NCI-H2081 (cell line): ENCODE data around the gene CAMTA1.

Source experiments
- DNase-seq, 2 experiments: peaks; one replicate each; lab custom pipeline; 2025; lab: John Stamatoyannopoulos, UW

Gene CAMTA1

DNA sequence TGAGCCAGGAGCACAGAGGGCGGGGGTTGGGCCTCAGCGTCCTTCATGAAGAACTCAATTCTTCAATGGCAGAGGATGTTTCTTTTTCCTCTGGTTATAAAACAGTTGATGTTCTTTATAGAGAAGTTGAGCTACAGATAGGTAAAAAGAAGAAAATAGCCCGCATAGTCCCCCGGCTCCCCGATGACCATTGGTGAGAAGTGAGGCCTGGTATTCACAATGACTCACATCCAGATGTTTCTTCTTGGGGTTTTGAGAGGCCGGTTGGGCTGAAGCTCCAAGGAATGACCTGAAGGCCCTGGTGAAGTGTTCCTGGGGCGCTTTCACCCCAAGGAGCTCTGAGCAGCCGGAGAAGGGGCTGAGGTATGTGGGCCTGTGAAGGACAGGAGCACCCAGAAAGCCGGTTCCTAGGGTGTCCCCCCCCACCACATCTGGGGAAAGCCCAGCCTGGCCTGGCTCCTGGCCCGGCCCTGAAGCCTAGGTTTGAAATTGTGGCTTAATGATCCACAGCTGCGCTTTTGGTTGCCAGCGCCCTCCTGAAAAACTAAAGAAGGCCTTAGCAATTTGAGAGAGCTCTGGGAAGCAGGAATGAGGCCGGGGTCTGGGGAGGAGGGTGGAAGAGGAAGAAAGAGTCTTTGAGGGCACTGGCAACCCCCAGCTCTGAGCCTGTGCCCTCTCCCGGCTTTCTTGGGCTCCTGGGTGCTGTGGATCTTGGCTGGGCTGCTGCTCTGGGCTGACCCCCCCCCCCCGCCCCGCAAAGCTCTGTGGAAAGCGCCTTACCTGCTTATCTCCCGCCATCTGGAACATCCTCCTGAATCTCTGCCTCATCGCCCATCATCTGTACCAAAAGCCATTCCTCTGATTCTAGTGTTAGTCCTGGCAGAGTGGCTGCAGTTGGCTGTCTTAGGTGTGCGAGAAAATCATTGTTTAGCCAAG, 444.7 kb downstream of the CAMTA1 start:
- no peak for DNase-seq

DNA sequence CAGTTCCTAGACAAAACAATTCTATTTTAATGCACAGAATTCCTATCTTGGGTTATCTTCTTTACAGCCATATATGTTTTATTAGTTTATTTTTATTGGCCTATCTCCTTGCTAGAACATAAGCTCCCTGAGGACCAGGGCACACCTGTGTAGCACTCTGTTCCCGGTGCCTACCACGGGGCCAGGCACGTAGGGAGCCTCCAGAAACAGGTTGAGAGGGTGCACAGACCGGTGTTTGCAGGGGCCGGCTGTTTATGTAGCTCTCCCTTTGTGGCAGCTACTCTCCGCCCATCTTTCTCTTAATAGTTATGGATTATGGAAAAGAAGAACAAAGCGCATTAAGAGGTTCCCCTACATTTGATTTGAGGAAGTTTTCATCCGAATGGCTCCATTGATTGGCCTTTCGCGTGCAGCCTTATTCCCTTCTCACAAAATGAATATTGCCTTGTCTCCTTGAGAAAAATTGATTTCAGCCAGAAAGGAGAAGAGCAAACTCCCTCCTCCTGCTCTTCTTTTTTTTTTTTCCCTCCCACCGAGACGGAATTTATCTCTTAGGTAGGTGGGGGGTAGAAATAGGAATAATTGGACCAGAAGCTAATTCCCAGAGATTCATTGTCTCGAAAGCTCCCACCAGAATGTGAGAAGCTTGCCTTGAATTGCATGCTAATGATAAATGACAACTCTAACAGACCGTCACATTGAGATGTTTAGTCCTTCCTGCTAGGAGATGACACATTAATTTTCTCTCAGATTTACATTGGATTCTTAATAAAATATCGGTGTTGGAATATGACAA, 447.4 kb downstream of the CAMTA1 start:
- no peak for DNase-seq

DNA sequence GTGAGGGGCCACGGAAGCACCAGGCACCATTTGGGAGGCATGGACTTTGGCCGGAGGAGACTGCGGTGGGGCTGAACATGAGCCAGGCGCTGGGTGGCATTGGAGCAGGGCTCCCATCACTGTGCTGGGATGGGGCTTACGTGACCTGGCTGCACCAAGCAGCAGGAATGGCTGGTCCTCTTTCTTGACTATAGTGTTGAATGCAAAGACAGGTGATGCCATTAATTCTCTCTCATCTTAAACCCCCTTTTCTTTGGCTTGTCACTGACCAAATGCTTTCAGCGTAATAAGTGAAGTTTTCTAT, 447.9 kb downstream of the CAMTA1 start:
- DNase-seq: no peak

DNA sequence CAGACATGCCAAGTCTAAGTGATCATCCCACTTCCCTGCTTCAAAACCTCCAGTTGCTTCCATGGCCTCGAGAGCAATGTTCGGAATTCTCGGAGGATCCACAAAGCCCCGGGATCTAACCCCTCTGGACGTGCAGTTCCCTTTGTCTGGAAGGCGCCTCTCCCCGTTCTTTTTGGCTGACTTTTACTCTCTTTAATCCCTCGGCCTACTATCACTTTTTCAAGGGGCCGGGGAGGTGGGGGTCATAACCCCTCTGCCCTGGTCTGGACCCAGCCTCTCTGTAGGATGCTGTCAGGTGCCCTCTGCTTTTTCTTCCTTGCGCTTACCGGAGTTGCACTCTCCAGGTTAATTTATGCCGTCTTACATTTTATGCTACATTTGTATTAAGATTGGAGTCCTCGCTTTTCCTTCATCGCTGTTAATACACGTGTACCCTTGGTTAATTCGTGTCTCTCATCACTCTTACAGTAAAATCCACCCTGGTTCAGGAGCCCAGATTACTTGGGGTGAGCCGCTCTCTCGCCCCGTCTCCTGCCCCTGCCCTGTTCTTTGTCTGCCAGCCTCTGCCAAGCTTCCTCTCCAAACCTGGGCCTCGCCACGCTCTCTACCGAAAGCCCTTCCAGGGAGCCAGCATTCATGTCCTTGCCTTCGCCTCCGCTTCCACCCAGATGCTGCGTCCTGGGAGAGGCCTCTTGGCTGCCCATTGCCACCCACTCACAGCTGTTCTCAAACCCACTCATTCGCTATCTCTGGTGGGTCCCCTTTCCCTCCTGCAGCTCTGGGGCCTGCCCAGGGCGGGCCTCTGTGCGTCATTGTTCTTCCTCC, 448.6 kb downstream of the CAMTA1 start:
- no peak for DNase-seq

DNA sequence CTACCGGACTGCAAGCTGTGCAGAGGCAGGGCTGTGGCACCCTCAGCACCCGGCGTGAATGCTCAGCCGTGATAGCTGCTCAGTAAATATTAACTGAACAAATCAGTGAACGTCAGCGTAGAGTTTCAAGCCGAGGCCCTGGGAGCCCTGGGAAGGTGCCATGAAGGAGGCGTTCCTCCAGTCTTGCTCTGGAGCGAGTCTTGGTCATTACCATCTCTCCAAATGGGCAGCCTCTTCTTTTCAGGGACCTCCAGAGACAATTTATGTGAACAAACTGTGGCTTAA, 449.2 kb downstream of the CAMTA1 start:
- DNase-seq: no peak

DNA sequence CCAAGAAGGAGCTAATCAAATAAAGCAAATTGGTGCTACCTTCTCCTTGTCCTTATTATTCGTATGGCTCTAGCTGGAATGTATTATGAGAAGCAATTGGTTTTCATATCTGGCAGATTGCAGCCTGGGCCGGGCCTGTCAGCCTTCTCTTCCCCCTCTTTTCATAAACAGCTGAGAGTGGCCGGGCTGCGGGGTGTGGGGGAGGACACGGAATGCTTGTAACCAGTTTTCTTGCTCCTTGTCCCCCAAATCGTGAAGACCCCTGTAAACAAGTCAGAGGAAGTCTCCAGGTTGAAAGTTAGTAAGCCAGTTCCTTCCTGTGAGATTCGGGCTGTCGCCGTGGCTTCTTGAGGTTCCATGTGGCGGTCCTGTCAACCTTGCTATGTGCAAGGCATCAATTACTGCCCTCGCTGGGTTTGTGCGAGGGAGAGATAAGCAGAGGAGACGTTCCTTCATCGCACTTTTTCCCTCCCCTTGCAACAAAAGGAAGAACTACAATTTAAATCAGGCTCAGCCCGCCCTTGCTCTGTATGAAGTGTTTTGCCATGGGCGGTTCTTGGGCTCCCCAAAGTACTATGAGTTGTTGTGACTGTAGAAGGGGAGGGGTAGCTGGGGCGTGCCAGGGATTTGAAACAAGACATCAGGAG, 450.7 kb downstream of the CAMTA1 start:
- DNase-seq: no peak

DNA sequence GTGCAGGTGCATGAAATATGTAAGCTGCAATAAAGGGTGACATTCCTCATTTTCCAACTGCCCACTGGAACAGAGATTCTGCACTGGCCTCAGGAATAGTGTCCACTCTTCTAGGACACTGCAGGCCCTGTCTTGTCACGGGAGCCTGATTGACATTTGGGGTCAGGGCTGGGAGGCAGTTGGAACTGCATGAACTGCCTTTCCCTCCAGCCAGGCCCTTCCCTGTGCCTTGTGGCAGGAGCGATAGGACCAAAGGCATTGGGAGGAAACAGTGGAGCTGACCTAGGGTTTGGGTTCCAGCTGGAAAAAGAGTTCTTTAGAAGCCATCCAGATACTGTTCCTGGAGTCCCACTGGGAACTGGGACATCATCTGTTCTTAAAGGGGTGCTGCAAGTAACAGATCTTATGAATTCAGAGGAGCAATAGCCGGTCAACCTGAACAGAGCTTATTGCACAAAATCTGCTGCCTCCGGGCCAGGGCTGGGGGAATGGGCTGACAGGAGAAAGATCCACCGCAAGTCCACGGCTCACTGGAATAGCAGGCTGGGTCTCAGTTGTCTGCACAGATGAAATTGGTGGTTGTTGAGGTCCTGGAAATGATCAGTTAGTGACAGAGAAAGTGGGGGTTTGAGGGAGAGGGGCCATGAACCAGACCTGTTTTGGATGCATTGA, 451.7 kb downstream of the CAMTA1 start:
- DNase-seq: no peak

DNA sequence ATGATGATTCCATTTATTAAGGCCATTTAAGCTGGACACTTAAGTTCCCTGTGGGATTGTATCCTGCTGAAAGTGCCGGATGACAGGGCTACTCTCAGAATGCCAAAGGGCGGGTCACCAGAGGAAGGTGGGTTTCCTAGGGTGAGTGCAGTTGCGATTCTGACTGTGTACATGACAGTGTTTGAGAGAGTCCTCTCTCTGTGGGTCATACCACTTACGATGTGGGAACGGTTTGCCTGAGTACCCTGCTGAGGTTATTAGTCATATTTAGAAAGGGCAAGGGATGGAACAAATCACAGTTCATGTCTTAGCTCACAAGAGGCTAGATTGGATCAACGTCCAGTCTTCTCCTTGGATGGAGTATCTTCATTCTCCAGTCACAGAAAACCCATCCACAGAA, 461.9 kb downstream of the CAMTA1 start:
- no peak for DNase-seq

DNA sequence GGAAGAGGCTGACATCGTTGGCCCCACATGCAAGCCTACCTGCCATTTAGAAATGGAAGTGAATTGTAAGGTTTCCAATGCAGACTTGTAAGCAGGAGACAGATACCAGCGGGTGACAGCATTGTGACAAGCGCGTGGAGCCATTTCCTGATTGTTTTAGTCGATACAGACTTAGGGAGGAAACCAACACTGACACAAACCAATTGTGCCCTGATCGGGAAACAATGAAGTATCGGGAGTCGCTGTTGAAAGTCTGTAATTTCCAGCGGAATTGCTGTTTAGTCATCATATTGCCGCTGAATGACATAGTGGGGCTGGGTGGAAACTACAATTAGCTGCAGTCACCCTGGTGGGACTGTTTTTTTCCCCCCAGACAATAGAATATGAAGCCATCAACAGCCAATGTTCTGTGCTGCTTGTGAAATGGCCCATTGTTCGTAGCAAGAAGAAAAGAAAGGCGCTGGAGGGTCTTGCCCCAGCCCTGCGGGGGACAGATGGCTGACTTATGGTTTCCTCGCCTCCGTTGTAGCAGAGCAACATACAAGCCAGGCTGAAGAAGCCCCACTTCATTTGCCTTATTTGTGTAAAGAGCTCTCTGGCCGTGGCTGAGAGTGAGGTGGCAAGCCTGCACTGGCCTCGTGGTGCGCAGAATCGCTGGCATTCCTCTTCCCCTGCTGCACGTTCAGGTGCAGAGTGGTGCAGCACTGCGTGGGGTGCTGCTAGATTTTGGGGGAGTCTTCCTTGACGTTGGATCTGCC, 462.7 kb downstream of the CAMTA1 start:
- peak in 1 of 2 experiments; percentile 39 for DNase-seq

DNA sequence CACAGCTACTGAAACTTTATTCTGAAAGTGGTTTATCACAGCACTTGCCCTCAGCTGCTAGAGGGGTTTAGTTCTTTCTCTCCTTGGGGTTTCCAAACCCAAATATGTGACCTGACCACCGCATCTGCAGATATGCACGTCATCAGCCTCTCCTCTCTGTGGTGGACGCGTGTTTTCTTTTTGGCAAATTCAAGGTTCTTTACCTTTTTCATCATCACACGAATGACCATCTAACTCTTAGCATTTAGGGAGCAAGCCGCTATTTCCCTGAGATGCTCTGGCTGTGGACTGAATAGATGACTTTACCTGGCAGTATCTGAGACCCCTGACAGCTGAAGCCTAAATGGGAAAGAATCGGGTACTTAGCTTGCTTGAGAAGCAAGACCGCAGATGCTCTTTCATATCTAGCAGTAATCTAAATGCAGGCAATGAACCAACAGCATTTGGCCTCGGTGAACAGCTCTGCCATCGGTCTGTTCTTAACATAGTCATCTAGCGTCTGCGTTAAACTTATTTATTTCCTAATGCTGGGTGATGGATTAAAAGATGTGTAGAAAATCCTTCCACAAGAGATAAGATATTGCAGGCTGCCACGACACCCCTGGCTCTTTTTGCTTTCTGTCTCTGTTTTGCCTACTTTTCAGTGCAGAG, 463.4 kb downstream of the CAMTA1 start:
- DNase-seq: no peak

DNA sequence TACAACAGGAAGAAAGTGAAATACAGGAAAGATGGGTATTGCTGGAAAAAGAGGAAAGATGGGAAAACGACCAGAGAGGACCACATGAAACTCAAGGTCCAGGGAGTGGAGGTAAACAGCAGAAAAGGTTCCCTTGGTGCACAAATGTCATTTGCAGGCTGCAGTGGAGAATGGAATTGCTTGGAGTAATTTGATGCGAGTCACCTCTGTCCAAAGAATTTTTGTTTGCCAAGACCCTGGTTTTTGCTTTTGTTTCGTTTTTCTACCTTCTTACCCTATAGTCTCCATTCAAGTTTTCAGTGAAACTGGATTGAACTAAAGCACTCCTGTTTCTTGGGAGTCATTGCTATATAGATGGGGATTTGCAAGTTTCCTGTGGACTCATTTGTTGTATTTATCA, 464.3 kb downstream of the CAMTA1 start:
- DNase-seq: no peak

DNA sequence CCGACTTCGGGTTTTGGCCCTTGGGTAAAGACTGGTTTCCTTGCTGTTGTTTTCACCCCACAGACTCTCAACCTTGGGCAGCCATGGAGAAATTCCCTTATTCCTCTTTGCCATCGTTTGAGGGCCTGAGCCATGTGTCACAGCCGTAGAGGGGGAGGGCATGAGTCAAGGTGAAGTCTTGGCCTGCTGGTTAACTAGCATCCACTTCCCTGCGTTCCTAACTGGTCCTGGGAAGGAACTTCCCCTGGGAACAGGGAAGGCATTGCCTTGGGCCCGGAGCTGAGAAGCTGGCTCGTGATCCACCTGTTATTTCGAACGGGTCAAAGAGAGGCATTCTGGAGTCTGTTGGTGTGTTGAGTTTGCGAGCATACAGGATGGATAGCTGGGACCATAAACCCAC, 464.9 kb downstream of the CAMTA1 start:
- DNase-seq: no peak

DNA sequence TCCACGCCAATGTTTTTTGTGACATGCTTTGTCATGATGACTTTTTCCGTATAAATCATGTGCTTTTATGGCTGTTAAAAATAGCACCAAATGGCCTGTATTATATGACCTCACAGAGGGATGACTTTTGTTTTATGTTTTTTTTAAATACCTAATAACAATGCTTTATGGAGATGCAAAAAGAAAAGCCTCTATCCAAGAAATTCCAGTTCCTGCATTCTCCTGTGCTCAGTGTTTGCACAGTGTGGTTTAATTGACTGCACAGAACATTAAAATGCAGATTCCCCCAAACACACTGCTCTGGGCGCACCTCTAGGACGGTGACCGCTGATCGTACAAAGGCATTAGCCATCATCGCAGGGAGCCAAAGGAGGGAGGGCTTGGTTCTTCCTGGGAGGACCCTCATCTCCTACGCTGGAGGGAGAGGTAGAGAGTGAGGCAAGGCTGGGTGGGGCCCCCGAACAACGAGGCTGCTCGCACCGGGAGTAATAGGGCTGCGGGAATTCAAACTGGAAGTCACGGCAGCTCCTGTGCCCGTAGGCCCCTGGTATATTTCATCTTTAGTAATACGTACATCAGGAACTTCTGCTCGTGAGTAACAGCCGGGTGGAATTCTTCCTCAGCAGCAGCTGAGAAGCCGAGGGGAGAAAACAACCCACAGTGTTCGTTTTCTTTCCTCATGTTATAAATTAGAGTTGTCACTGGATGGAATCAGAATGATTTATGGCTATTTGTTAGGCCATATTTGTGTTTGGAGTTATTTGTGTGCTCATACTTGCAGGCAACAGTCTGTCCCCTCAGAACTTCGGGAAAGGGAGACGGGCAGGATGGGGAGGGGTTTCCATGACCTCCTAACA, 465.6 kb downstream of the CAMTA1 start:
- no peak for DNase-seq

DNA sequence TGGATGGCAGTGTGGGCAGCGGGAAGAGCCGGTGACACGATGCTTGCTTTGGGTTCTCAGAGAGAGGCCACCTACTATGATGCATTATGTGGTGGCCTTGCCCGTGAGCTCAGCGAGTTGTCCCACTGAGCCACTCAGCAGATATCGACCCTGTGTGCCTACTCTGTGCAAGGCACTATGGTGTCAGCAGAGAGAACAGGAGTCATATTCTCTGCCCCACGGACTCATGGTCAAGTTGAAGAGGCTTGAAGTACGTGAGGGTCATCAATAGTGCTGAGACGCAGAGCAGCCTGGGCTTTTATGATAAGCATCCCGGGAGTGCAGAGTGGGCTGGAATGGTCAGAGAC, 466.2 kb downstream of the CAMTA1 start:
- DNase-seq: no peak

DNA sequence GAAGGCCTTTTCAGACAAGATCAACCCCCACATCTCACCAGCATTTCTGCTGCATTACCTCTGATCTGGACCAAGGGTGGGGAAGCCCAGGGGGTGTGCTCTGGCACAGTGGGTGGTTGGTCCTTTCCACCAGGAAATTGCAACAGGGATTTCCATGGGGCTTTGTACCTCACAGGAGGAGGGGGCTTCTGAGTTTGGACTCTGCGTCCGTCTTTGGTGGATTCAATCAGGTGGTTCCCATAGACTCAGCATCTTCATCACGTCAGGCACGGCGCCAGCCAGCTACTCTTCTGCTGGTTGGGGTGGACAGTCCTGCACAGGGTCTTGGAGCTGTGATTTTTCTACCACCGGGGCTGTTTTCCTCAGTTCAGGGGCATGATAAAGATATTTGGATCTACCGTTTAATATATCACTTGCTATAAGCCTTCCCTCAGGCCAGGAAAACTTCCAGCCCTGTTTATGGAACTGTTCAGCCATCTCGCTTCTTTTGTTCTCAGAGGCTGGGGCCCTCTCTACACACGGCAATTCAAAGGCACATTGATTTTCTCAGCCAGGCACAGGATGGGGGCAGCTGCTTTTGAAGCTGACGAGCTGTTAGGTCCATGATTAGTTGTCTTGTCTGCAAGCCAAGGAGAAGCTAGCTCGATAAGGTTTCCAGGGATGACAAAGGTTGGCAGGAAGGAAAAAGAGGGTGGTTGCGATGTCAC, 467.3 kb downstream of the CAMTA1 start:
- no peak for DNase-seq

DNA sequence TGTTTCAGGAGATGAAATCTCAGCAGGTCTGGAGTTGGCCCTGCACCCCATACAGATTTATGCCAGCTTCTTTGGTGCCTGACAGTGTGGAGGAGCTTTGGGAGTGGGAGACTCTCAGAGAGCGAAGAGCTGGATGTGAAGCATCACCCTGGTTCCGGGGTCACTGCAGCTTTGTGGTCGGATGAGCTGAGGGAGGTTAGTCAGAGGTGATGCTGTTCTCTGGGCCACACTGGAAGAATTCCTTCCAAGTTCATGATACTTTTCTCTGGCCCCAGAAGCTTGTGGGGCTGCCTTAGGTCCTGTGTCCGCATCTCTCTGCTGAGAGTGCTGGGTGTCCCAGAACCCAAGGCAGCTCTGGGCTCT, 467.8 kb downstream of the CAMTA1 start:
- no peak for DNase-seq

DNA sequence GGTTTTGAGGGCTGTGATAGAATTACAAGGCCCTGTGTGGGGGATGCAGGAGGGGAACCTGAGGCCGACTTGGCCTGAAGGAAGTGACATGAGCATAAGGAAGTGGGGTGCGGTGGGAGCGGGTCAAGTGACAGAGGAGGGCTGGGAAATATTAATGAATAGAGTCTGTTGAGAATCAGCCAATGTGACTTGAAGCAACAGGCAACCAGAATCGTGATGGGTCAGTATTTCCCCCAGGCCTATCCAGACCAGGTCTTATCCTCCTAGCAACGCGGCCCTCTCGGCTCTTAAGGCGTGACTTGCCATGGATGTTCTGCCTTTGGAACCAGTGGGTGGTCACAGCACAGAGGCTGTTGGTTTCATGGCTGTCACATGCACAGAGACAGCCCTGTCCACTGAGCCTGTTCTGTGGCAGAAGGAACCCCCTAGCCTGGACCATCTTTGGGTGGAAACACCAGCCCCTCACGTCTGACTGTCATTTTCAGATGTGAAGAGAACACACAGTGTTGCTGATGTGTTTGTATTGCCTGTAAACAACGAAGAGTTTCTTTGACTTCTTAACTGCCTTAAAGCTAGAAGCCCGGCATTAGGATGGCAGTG, 468.8 kb downstream of the CAMTA1 start:
- DNase-seq: no peak

DNA sequence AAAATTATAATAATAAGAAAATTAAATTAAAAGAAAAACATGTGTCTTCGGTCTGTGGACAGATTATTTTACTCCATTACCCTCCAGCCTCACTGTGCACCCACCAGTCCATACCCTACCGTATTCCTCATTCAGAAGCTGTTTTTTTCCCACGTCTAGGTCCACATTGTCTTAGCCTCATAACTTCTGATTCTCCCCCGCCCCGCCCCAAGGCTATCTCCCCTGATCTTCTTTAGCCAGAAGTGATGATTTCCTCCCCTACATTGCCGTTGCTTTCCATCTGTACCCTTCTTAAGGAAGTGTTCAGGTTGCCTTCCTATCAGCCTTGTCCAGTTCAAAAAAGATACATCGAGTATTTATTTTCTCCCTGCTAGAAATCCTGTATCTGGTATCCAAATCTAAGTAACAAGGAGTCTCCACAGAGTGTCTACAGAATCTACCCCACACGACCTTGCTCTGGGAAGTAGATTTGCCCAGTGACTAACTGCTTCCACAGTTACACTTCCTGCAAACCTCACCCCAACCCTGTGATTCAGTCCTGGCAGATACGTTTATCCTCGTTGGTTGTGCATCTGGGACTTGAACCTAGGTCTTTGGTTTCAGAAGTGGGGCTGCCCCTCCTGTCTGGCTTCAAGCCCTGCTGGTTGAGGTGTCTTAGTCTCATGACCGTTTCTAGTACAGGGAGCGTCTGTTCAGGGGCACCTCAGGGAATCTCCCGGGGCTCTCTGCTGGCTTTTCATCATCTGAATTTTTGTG, 470.2 kb downstream of the CAMTA1 start:
- DNase-seq: no peak
